ENCODE data around the gene HIP1. TPM values are rescaled to one million over a fixed set of nuclear protein-coding genes. Genes with fewer than 3 reads are reported as not detected.
A peak's percentile ranks its signal among the peaks of the same experiment; 100 is the strongest.

Gene HIP1
- total and polyA plus RNA-seq, 9 of the 15 experiments (the other 6 are each of a cell fraction or from before 2014, with no cell fraction given): 2.4 to 13.7 (median 9.5) TPM

DNA sequence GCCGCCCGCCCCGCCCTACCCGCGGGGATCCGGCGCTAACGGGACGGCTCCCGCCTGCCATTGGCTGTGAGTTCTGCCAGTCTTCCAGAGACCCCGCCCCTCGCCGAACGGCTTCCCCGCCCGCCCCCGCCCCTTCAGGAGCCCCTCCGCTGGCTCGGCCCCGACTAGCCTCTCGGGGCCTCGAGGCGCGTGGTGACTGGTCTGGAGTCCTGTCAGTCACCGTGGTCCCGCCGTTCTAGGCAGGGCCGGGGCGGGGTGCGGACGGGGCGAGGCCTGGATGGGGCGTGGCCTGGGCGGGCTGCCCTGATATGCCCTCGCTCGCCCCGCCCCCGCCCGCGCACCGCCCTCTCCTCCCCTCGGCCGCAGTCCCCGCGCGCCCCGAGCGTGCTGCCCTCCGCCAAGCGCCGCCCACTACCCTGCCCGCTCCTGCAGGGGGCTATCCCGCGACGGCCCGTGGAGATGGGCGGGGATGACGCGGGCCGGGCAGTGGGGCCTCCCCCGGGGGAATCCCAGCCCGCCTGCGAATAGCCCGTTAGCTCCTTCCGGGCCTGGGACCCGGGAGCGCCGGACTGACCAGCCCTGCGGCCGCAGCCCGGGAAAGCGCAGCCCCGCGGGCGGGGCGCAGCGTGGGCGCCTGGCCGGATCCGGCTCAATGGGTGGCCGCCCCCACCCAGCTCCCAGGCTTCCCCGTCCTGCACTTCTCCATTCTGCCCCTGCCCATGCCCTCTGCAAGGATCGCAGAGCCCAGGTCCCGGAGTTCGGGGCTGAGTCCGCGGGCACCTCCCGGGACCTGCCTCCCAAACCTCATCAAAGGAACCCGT, 444 bp upstream of the HIP1 start (continued):
- TF ChIP-seq RBM39 (optimal IDR thresholded peaks at IDR 0.05; ENCODE audit: low read depth, low read length) (no peak), HNRNPL (IDR thresholded peaks at IDR 0.05; ENCODE audit: low read depth, low read length) (peak; percentile 91), ZEB2 (IDR thresholded peaks at IDR 0.05) (peak; percentile 59), MIER1 (IDR thresholded peaks at IDR 0.05; ENCODE audit: low read depth) (no peak), FOXA3 (CRISPR knock-in tag; conservative IDR thresholded peaks at IDR 0.05 in 1 of 2, IDR thresholded peaks at IDR 0.05 in 1 of 2) (no peak), MTA1 (IDR thresholded peaks at IDR 0.05; ENCODE audit: borderline replicate concordance) (peak; percentile 37; the same call in 1 of the 2 replicates), EWSR1 (IDR thresholded peaks at IDR 0.05; ENCODE audit: borderline replicate concordance, low read depth, partially characterized antibody) (no peak), NRF1 (conservative IDR thresholded peaks at IDR 0.05 in 1 of 2, IDR thresholded peaks at IDR 0.05 in 1 of 2) (peak; percentile 80 to 81), FUS (optimal IDR thresholded peaks at IDR 0.05; ENCODE audit: low read depth, low read length) (no peak), TBP (optimal IDR thresholded peaks at IDR 0.05; ENCODE audit: low read depth, low read length) (peak; percentile 84), HOXB6 (CRISPR knock-in tag; IDR thresholded peaks at IDR 0.05; ENCODE audit: borderline replicate concordance) (no peak), JUND (IDR thresholded peaks at IDR 0.05; ENCODE audit: borderline replicate concordance, low read depth, low read length) (peak; percentile 41), JUND (tag; IDR thresholded peaks at IDR 0.05; ENCODE audit: borderline replicate concordance, low read depth, low read length) (no peak), EGR1 (conservative IDR thresholded peaks at IDR 0.05) (peak; percentile 92), NFE2 (IDR thresholded peaks at IDR 0.05; ENCODE audit: low read depth) (no peak), CBX1 (IDR thresholded peaks at IDR 0.05; ENCODE audit: low read depth) (no peak)
- TF ChIP-seq, protein P1, sequence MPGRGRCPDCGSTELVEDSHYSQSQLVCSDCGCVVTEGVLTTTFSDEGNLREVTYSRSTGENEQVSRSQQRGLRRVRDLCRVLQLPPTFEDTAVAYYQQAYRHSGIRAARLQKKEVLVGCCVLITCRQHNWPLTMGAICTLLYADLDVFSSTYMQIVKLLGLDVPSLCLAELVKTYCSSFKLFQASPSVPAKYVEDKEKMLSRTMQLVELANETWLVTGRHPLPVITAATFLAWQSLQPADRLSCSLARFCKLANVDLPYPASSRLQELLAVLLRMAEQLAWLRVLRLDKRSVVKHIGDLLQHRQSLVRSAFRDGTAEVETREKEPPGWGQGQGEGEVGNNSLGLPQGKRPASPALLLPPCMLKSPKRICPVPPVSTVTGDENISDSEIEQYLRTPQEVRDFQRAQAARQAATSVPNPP (IDR thresholded peaks at IDR 0.05; ENCODE audit: borderline replicate concordance, insufficient read depth, insufficient read length): no peak
- TF ChIP-seq, protein P2, sequence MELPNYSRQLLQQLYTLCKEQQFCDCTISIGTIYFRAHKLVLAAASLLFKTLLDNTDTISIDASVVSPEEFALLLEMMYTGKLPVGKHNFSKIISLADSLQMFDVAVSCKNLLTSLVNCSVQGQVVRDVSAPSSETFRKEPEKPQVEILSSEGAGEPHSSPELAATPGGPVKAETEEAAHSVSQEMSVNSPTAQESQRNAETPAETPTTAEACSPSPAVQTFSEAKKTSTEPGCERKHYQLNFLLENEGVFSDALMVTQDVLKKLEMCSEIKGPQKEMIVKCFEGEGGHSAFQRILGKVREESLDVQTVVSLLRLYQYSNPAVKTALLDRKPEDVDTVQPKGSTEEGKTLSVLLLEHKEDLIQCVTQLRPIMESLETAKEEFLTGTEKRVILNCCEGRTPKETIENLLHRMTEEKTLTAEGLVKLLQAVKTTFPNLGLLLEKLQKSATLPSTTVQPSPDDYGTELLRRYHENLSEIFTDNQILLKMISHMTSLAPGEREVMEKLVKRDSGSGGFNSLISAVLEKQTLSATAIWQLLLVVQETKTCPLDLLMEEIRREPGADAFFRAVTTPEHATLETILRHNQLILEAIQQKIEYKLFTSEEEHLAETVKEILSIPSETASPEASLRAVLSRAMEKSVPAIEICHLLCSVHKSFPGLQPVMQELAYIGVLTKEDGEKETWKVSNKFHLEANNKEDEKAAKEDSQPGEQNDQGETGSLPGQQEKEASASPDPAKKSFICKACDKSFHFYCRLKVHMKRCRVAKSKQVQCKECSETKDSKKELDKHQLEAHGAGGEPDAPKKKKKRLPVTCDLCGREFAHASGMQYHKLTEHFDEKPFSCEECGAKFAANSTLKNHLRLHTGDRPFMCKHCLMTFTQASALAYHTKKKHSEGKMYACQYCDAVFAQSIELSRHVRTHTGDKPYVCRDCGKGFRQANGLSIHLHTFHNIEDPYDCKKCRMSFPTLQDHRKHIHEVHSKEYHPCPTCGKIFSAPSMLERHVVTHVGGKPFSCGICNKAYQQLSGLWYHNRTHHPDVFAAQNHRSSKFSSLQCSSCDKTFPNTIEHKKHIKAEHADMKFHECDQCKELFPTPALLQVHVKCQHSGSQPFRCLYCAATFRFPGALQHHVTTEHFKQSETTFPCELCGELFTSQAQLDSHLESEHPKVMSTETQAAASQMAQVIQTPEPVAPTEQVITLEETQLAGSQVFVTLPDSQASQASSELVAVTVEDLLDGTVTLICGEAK (IDR thresholded peaks at IDR 0.05): no peak
- TF ChIP-seq, protein P2 (CRISPR knock-in tag; IDR thresholded peaks at IDR 0.05): no peak
